ENCODE results near the gene RMDN2. TPM values are rescaled to one million over a fixed set of nuclear protein-coding genes. Genes with fewer than 3 reads are reported as not detected.

The RMDN2 gene
- total RNA-seq, 3 donors from 2014 or later = 9.8 to 14.4 (median 11.5) TPM

- Histone ChIP-seq H3K4me3 (peak overlapping the region; percentile 26 to 60 (median 30)), H3K27me3 (no peaks in the 10 kb centered on the region), H3K36me3 (no peaks in the 10 kb centered on the region), H3K4me1 (no peaks in the 10 kb centered on the region), H3K9me3 (no peaks in the 10 kb centered on the region), H3K27ac (peak overlapping the region; percentile 56 to 90)
- no peak for DNase-seq (ENCODE audit: low spot score in 2 of 2)
- TF ChIP-seq POLR2A (IDR thresholded peaks at IDR 0.05) = no peak
- no peak for TF ChIP-seq CTCF (IDR thresholded peaks at IDR 0.05)
- TF ChIP-seq POLR2AphosphoS5 (IDR thresholded peaks at IDR 0.05) = no peak
- intact Hi-C loops (cut with DNase I; ENCODE audit: low total_unique reads) = no loop called here
These were observed 113.6 kb downstream of the RMDN2 start for GRCh38 chr2:38038682-38039081.

GRCh38 chr2:38039121-38039910, 114.2 kb downstream of the RMDN2 start:
- intact Hi-C loops (cut with DNase I; ENCODE audit: low total_unique reads) = no loop called here
- Histone ChIP-seq H3K4me1 (no peaks in the 10 kb centered on the region), H3K27ac (peak overlapping the region in 1 of 2 donors; percentile 90), H3K4me3 (no peak overlapping the region), H3K27me3 (no peaks in the 10 kb centered on the region), H3K36me3 (no peaks in the 10 kb centered on the region), H3K9me3 (no peaks in the 10 kb centered on the region)
- DNase-seq (ENCODE audit: low spot score in 2 of 2) = no peak
- TF ChIP-seq POLR2AphosphoS5 (IDR thresholded peaks at IDR 0.05) (no peak), POLR2A (IDR thresholded peaks at IDR 0.05) (no peak), CTCF (IDR thresholded peaks at IDR 0.05) (no peak)

- Histone ChIP-seq H3K36me3 (no peaks in the 10 kb centered on the region), H3K27ac (no peak overlapping the region), H3K4me3 (no peak overlapping the region), H3K9me3 (no peaks in the 10 kb centered on the region), H3K4me1 (no peaks in the 10 kb centered on the region), H3K27me3 (no peaks in the 10 kb centered on the region)
- TF ChIP-seq POLR2AphosphoS5 (IDR thresholded peaks at IDR 0.05) (no peak), CTCF (IDR thresholded peaks at IDR 0.05) (no peak), POLR2A (IDR thresholded peaks at IDR 0.05) (no peak)
- intact Hi-C loops (cut with DNase I; ENCODE audit: low total_unique reads) = no loop called here
- DNase-seq (ENCODE audit: low spot score in 2 of 2) = no peak
These were observed 120.7 kb downstream of the RMDN2 start for GRCh38 chr2:38045811-38046210.

- no peaks in the 10 kb centered on the region for H3K36me3 ChIP-seq
- H3K4me1 ChIP-seq = no peaks in the 10 kb centered on the region
- TF ChIP-seq POLR2AphosphoS5 (IDR thresholded peaks at IDR 0.05) (no peak), CTCF (IDR thresholded peaks at IDR 0.05) (no peak), POLR2A (IDR thresholded peaks at IDR 0.05) (no peak)
- no peaks in the 10 kb centered on the region for H3K9me3 ChIP-seq
- H3K4me3 ChIP-seq = no peak overlapping the region
- no peak overlapping the region for H3K27ac ChIP-seq
- intact Hi-C loops (cut with DNase I; ENCODE audit: low total_unique reads) = no loop called here
- no peaks in the 10 kb centered on the region for H3K27me3 ChIP-seq
- no peak for DNase-seq (ENCODE audit: low spot score in 2 of 2)
These were observed 131.1 kb downstream of the RMDN2 start for GRCh38 chr2:38056216-38056615.

GRCh38 chr2:38057651-38058410, 132.7 kb downstream of the RMDN2 start:
- Histone ChIP-seq H3K4me3 (no peak overlapping the region), H3K27me3 (no peaks in the 10 kb centered on the region), H3K9me3 (no peaks in the 10 kb centered on the region), H3K36me3 (no peaks in the 10 kb centered on the region), H3K4me1 (no peaks in the 10 kb centered on the region), H3K27ac (no peak overlapping the region)
- TF ChIP-seq POLR2AphosphoS5 (IDR thresholded peaks at IDR 0.05) (no peak), CTCF (IDR thresholded peaks at IDR 0.05) (no peak), POLR2A (IDR thresholded peaks at IDR 0.05) (no peak)
- DNase-seq (ENCODE audit: low spot score in 2 of 2) = no peak
- intact Hi-C loops (cut with DNase I; ENCODE audit: low total_unique reads) = no loop called here

Data from breast epithelium (tissue), 4 donors.